Muscle of leg (tissue), 16 donors: ENCODE data around the gene HEPHL1. TPM values are rescaled to one million over a fixed set of nuclear protein-coding genes. Genes with fewer than 3 reads are reported as not detected.
"Not testable (repeated sequence)": the region's sequence is repeated elsewhere in the genome, so short reads cannot be mapped to it uniquely, and the experiment has no call there.

ENCODE experiments used
- DNase-seq: peaks from one replicate; pipeline ENCODE4 v3.0.0; 2013
- H3K27ac ChIP-seq: one replicate; pipeline ENCODE4 v1.5.1; 2013; ENCODE audit warnings: mild to moderate bottlenecking, low read length, control low read depth
- H3K27me3 ChIP-seq: one replicate; pipeline ENCODE4 v1.6.1; 2013; ENCODE audit warnings: low read length; ENCODE audit not compliant: control insufficient read depth, insufficient read depth
- H3K36me3 ChIP-seq: one replicate; pipeline ENCODE4 v1.6.1; 2013; ENCODE audit warnings: low read length; ENCODE audit not compliant: control insufficient read depth, insufficient read depth
- H3K4me1 ChIP-seq: one replicate; pipeline ENCODE4 v1.6.1; 2013; ENCODE audit warnings: low read length; ENCODE audit not compliant: control insufficient read depth, insufficient read depth
- H3K4me3 ChIP-seq: one replicate; pipeline ENCODE4 v1.5.1; 2013; ENCODE audit warnings: low read length, control low read depth
- H3K9me3 ChIP-seq: replicated peaks from 2 replicates; pipeline ENCODE4 v1.6.1; 2013; ENCODE audit warnings: low read depth, low read length; ENCODE audit not compliant: control insufficient read depth
- WGBS: methylation state at CpG from one replicate; pipeline ENCODE4 v1.1.5; 2013; ENCODE audit warnings: missing lambda C conversion rate; ENCODE audit not compliant: insufficient coverage; 5-methylcytosine and 5-hydroxymethylcytosine counted together
- long read RNA-seq, 11 donors: transcript quantifications; one replicate each; lab custom pipeline, GENCODE V29; 2026
- polyA plus RNA-seq, 8 donors: library from polyadenylated mRNA; unstranded; fragments of 120-200 nt; gene quantifications; one replicate each; pipeline versions ENCODE4 v1.2.1 to v1.2.3, GENCODE V29; 2013; ENCODE audit warnings: inconsistent platforms in 1 of 8, low replicate concordance in 1 of 8; ENCODE audit not compliant: insufficient read length in 8 of 8, insufficient read depth in 1 of 8
- total RNA-seq: library from RNA; stranded (reverse); fragments of 120-200 nt; gene quantifications from one replicate; pipeline ENCODE4 v1.2.4, GENCODE V29; 2013

The HEPHL1 gene, protein sequence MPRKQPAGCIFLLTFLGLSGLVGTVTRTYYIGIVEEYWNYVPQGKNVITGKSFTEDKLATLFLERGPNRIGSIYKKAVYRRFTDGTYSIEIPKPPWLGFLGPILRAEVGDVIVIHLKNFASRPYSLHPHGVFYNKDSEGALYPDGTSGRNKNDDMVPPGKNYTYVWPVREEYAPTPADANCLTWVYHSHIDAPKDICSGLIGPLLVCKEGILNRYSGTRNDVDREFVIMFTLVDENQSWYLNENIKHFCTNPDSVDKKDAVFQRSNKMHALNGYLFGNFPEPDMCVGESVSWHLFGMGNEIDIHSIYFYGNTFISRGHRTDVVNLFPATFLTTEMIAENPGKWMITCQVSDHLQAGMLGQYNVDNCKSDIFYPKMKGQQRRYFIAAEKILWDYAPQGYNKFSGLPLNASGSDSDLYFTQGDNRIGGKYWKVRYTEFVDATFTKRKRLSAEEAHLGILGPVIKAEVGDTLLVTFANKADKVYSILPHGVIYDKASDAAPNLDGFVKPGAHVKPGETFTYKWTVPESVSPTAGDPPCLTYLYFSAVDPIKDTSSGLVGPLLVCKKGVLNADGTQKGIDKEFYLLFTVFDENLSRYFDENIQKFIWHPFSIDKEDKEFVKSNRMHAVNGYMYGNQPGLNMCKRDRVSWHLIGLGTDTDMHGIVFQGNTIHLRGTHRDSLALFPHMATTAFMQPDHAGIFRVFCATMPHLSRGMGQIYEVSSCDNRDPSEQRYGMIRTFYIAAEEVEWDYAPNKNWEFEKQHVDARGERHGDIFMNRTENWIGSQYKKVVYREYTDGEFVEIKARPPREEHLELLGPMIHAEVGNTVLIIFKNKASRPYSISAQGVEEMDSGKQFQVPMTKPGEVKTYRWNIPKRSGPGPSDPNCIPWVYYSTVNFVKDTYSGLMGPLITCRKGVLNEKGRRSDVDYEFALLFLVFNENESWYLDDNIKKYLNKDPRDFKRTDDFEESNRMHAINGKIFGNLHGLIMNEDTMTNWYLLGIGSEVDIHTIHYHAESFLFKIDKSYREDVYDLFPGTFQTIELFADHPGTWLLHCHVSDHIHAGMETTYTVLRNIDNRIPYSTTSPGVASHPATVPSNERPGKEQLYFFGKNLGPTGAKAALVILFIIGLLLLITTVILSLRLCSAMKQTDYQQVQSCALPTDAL
- total RNA-seq (not detected), polyA plus RNA-seq (under 1 TPM in 5 of 8 donors, not detected in 3; 0.02 to 0.04 (median 0.03) TPM)
- long read RNA-seq, donor 1: 0 reads
- long read RNA-seq, donor 2: 0 reads
- long read RNA-seq, donor 3: 0 reads
- long read RNA-seq, donor 4: 0 reads
- long read RNA-seq, donor 5: 0 reads
- long read RNA-seq, donor 6: 0 reads
- long read RNA-seq, donor 7: 0 reads
- long read RNA-seq, donor 8: 0 reads
- long read RNA-seq, donor 9: 0 reads
- long read RNA-seq, donor 10: 0 reads
- long read RNA-seq, donor 11: 0 reads

DNA sequence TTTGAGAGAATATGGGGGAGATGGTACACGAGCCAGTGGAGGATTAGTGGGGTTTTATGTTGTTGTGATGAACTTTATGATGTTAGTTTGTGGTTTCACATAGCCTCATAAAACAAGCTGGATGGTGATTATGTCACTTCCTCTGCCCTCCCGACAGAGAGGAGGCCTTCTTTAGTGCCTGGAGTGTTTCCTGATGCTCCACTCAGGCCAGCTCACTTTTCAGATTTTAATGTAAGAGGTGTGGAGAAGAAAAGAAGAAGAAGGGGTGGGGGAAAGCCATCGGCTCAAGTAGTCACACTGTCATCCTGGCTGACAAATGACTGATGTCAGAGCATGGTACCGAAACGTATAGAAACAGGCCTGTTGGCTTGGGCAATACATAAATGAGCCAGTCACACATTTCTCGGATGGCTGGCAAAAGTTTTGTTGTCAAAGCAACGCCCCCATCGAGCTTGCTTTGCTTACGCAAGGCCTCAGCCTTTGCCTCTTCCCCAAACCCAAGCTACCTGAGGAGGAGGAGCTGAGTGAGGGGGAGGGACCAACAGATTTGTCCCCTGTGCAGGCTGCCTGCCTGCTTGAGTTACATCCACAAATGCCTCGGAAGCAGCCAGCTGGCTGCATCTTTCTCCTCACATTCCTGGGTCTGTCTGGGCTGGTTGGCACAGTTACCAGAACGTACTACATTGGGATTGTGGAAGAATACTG is at the start of gene HEPHL1:
HEPHL1 (plus strand) TSS at position 578 of the 705 bp plus-strand sequence; CDS start at position 593, 15 bp downstream.
- H3K4me3 ChIP-seq: no peak within 1 kb of the TSS
- no peak for DNase-seq
- WGBS: 29% methylated on average over 5 of the region's 11 CpGs
- no peaks in the 10 kb centered on the region for H3K36me3 ChIP-seq
- no peaks in the 10 kb centered on the region for H3K4me1 ChIP-seq
- H3K27ac ChIP-seq: no peak within 1 kb of the TSS
- no peaks in the 10 kb centered on the region for H3K9me3 ChIP-seq
- H3K27me3 ChIP-seq: no peaks in the 10 kb centered on the region

- no peak for DNase-seq
- 37% methylated on average over 2 of the region's 2 CpGs for WGBS
- H3K27me3 ChIP-seq: no peaks in the 10 kb centered on the region
- H3K27ac ChIP-seq: no peak overlapping the region
- no peak overlapping the region for H3K4me3 ChIP-seq
- H3K36me3 ChIP-seq: no peaks in the 10 kb centered on the region
- H3K4me1 ChIP-seq: no peaks in the 10 kb centered on the region
- H3K9me3 ChIP-seq: peaks cover 6% of the 10 kb centered on the region
These were observed 48.4 kb upstream of the HEPHL1 start for GRCh38 chr11:93972790-93973189.

GRCh38 chr11:93973322-93974051 is 47.7 kb upstream of the HEPHL1 start:
- WGBS: 40% methylated on average over 3 of the region's 7 CpGs
- H3K4me1 ChIP-seq, H3K27ac ChIP-seq: not testable (repeated sequence)

DNA sequence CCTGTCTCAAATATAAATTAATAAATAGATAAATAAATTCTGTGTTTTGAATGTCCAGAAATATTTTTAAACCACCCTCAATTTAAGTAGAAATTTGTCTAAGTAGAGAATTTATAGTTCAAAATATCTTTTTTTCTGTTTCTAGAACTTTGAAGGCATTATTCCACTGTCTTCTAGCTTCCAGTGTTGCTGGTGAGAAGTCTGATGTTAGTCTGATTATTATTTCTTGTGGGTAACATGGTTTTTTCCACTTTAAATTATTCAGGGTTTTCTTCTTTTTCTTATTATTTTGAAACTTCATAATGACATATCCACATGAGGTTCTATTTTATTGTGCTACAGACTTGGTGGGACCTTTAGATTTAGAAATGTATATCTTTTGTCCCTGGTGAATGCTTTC is 46.4 kb upstream of the HEPHL1 start:
- Histone ChIP-seq H3K27me3 (no peaks in the 10 kb centered on the region), H3K27ac (no peak overlapping the region), H3K9me3 (peaks cover 11% of the 10 kb centered on the region), H3K4me3 (no peak overlapping the region), H3K36me3 (no peaks in the 10 kb centered on the region), H3K4me1 (no peaks in the 10 kb centered on the region)
- DNase-seq: no peak

More at GRCh38 chr11:93973322-93974051, 47.7 kb upstream of the HEPHL1 start:
- not testable (repeated sequence) for DNase-seq, H3K27me3 ChIP-seq, H3K4me3 ChIP-seq, H3K36me3 ChIP-seq, H3K9me3 ChIP-seq

- DNase-seq, H3K27me3 ChIP-seq, H3K4me3 ChIP-seq, H3K4me1 ChIP-seq, H3K27ac ChIP-seq, H3K36me3 ChIP-seq: not testable (repeated sequence)
- WGBS: no CpG with 5 or more reads among the region's 3 CpGs
- peaks cover 11% of the 10 kb centered on the region for H3K9me3 ChIP-seq
These were observed 44.4 kb upstream of the HEPHL1 start for GRCh38 chr11:93976577-93977254.

DNA sequence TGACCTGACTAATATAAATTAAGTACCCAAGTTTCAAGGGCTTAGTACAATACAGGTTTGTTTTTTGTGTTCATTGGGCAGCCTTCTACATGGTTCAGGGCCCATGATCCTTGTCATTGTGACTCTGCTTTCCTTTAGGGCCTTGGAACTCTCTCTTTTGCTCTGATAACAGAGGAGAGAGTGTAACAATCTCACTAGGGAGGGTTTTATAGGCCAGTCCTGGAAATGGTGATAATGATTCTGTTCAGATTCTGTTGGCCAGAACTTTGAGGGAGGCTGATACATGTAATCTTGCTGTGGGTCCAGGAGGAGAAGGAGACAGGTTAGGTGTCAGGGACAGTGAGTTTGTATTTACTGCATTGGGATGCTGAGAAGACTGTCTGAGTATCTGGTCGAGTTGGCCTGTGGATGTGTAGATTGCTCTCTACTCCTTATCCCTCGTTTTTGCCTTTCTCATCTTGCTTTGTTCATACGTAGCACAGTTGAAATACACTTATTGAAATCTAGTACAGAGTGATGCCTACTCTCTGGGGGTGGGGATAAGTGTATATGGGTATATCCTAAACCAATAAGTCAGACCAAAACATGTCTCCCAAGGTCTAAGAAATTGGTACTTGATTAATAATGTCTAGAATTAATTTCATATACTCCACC is 37.5 kb upstream of the HEPHL1 start:
- no CpG with 5 or more reads among the region's 3 CpGs for WGBS
- H3K4me1 ChIP-seq: no peaks in the 10 kb centered on the region
- no peaks in the 10 kb centered on the region for H3K27me3 ChIP-seq
- H3K36me3 ChIP-seq: no peaks in the 10 kb centered on the region
- H3K27ac ChIP-seq: no peak overlapping the region
- DNase-seq: no peak
- H3K4me3 ChIP-seq: no peak overlapping the region
- peaks cover 5% of the 10 kb centered on the region for H3K9me3 ChIP-seq

- H3K4me3 ChIP-seq: no peak overlapping the region
- no peaks in the 10 kb centered on the region for H3K36me3 ChIP-seq
- H3K9me3 ChIP-seq: peaks cover 4% of the 10 kb centered on the region
- WGBS: no CpG with 5 or more reads among the region's 1 CpG
- H3K27ac ChIP-seq: no peak overlapping the region
- H3K4me1 ChIP-seq: no peaks in the 10 kb centered on the region
- no peaks in the 10 kb centered on the region for H3K27me3 ChIP-seq
- DNase-seq: peak; percentile 33
These were observed 37.0 kb upstream of the HEPHL1 start for GRCh38 chr11:93984196-93984567.

DNA sequence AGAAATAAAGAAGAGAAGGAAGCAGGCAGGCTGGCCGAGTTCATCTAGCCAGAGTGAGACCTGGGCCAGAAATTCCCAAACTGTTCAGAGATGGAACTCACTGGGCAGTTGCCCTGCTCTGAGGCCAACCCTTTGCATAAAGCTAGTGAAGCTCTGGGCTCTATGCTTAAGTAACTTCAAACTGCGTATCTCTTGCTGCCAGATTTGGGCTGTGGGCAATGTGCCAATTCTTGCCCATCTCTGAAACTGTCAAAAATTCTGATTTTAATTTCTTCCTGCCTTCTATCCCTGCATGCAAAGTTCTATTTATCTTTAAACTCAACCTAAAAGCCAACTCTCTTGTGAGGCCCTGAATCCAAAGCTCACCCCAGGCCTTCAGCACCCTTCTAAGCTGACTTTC is 36.2 kb upstream of the HEPHL1 start:
- 43% methylated on average over 2 of the region's 2 CpGs for WGBS
- Histone ChIP-seq H3K27me3 (no peaks in the 10 kb centered on the region), H3K36me3 (no peaks in the 10 kb centered on the region), H3K4me1 (no peaks in the 10 kb centered on the region), H3K4me3 (no peak overlapping the region), H3K9me3 (no peaks in the 10 kb centered on the region), H3K27ac (no peak overlapping the region)
- peak; percentile 22 for DNase-seq
